ENCODE measurements around the gene NYAP2.

The NYAP2 gene

DNA sequence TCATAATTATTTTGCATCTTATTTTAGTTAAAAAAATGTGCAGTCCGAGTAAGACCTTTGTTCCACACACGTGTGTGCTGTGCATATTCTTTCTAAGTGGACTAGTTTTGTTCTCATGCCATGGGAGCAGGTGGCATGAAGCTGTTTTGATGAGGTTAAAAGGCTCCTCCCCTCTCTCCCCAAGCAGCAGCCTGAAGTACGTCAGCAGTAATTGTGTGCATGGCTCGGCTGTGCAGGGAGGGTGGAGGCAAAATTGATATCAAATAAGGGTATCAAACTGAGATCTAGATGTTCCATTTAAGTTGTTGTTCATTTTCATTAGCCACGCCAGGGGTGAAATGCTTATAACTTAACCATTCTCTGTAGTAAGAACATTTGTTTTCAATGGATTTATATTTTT lies at the start of gene NYAP2:
Gene NYAP2 (plus strand): TSS at position 207 of the 400 bp plus-strand sequence. CDS start 9,171 bp downstream, outside the sequence.
- no peak for DNase-seq

GRCh38 chr2:225353579-225354085 lies 45.9 kb upstream of the NYAP2 start:
- no peak for DNase-seq

DNA sequence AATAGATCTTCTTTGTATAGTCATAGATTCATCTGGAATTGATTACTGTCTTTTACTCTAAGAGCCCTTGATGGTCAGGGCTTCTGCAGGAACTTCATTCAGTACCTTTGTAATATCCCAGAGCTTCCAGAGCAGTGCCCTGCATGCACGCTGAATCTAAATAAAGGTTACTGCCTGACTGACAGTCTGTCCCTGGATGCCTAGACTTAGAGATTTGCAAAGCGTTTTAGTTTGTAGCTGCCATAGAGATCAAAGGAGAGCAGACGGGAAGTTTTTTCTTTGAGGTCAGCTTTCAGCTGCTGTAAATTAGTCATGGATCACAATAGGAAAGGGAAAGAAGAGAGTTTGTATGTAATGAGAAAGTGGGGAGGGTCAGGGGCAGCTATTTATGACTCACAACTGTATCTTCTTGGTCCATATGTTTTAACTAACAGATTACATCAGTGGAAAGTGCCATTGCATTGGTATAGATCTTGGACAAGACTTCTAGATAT lies 45.2 kb upstream of the NYAP2 start:
- DNase-seq = no peak

GRCh38 chr2:225355788-225356187 lies 43.7 kb upstream of the NYAP2 start:
- no peak for DNase-seq

GRCh38 chr2:225366731-225367130 lies 32.8 kb upstream of the NYAP2 start:
- DNase-seq = no peak

- DNase-seq = no peak
These were observed 32.0 kb upstream of the NYAP2 start for GRCh38 chr2:225367482-225367881.

DNA sequence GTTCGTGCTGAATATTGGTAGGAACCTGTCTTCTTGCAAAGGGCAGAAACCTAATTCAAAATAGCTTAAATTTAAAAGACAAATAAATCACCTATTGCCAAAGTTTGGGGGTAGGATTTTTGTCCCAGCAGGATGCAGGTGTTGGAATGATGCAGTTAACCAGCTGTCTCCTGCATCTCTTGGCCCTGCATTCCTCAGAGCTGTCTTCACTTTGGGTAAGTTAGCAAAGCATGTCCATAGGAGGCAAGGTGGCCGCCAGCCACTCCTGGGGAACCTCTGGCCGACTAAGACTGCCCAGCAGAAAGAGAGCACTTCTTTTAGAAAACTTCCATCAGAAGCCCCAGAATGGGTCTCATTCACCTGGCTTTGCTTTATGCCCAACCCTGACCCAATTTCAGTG lies 20.5 kb upstream of the NYAP2 start:
- DNase-seq = no peak

- DNase-seq = no peak
These were observed 19.7 kb upstream of the NYAP2 start for GRCh38 chr2:225379856-225380255.

- DNase-seq = no peak
These were observed 17.9 kb upstream of the NYAP2 start for GRCh38 chr2:225381609-225382008.

DNA sequence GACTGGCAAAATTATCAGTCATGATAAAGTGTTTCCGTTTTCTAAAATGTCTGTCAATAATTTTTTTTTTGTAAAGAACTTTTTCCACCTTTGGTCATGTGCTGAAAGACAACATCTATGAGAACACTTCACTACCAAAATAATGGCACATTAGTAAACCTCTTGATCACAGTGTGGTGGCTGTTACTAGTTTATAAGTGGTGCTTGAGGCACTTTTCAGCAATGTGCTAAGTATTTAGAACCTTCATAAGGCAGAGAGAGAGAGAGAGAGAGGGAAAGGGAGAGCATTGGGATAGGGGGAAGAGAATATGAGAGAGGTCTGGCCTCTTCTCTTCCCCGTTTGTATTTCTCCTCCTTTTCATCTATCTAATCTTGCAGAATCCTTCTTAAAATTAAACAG lies 1.1 kb upstream of the NYAP2 start:
- no peak for DNase-seq

DNA sequence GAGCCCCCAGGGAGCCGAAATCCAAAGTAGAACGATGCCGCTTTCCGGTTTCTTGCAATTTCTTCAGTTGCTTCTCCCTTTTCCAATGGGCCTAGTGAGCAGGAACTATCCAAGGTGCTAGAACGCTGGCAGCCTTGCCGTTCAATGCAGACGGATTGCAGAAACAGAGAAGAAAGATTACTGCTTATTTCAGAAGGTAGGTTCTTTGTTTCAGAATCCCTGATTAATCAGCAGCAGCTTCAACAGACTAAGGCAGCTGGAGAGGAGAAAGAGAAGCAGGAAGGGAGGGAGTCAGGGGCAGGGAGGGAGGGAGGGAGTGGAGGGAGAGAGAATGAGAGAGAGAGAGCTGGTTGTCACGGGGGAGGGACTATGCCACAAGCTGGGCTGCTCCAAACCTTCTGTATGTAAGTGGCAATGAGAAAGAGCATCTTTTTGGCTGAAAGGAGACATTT lies 576 bp downstream of the NYAP2 start:
- DNase-seq = peak; percentile 75

GRCh38 chr2:225400546-225401400 lies 1.3 kb downstream of the NYAP2 start:
- DNase-seq = no peak

DNA sequence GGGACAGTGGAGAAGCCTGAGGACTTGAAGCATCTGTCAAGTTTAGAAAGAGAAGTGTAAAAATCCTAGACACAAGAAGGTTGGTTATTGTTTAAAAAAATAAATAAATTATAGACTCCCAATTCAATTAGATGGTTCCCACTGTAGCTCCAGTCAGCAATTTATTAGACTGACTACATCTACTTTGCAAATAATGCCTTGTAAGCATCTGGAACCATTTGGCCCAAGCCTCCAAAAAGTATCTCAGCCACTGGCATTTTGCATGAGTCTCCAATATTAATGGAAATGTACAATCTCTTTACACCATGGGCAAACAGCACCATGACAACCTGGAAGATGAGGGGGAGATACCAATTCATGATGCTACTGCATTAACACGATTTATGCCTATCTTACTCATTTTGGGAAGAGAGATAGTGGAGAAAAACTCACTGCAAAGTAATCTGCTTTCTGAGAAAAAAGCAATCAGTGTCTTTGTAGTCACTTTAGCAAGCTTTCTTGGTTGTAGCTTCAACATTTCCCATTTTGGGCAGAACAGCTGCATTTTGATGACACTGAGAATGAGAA lies 2.8 kb downstream of the NYAP2 start:
- DNase-seq = no peak

DNA sequence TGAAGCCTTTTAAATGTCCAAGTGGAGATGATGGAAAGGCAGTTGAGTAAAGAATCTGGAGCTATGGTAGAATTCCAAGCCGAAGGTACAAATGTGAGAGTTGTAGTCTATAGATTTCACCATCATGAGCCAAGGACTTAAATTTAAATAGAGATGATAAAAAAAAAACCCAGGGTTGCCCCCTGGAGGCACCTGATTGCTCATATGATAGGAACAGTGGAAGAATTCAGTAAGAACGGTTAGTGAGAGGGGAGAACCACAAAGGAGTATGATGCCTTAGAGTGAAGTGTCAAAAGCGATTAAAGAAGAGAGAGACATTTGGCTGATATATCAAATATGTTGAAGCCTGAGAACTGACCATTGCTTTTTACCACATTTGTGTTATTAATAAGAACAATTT lies 11.9 kb downstream of the NYAP2 start:
- DNase-seq = no peak

GRCh38 chr2:225413786-225414185 lies 14.3 kb downstream of the NYAP2 start:
- no peak for DNase-seq

- DNase-seq = no peak
These were observed 15.4 kb downstream of the NYAP2 start for GRCh38 chr2:225414902-225415301.

DNA sequence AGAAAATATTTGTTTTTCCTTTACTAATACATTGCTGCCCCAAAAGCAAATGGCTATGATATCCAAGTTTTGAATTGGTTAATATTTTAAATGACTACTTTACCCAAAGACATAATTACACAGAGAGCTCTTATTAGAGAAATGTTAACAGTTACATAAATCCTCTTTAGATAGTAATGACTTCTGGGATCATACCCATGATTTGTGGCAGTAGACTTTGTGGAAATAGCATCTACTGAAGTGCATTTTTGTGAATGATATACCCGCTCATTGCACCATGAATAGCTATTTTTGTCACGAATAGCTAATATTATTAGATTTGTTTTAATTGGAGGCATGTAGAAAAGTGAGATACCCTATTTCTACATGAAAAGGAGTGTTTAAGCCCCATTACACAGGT lies 15.8 kb downstream of the NYAP2 start:
- no peak for DNase-seq

GRCh38 chr2:225415792-225416191 lies 16.3 kb downstream of the NYAP2 start:
- DNase-seq = no peak

- no peak for DNase-seq
These were observed 17.3 kb downstream of the NYAP2 start for GRCh38 chr2:225416616-225417367.

- no peak for DNase-seq
These were observed 19.5 kb downstream of the NYAP2 start for GRCh38 chr2:225419033-225419432.

GRCh38 chr2:225422145-225422544 lies 22.6 kb downstream of the NYAP2 start:
- DNase-seq = no peak

GRCh38 chr2:225425284-225425683 lies 25.8 kb downstream of the NYAP2 start:
- no peak for DNase-seq

DNA sequence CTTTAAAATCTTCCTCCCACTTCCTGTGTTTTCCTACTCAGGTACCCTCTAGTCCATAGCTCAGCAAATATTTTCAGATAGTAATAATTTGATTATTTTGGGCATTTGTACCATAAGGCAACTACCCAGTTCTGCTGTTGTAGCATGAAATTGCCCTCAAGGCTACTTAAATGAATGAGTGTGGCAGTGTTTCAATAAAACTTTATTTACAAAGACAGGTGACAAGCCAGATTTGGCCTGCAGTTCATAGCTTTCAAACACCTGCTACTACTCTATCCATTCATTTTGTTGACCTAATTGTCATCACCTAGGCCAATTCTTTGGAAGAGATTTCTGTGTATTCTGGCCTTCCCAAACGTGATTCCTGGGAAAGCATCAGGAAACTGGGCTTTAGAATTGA lies 28.9 kb downstream of the NYAP2 start:
- no peak for DNase-seq

All from femur (tissue), 1 donor.